Measurements from ENCODE around the gene SNRPB2. TPM values are rescaled to one million over a fixed set of nuclear protein-coding genes. Genes with fewer than 3 reads are reported as not detected.

SNRPB2 gene
- total RNA-seq, 2 experiments from 2014 or later = 93.1 to 99.8 TPM

- CTCF ChIA-PET = interaction anchor here (0.7 to 0.8 kb wide), 2 partner anchors 17 to 92 kb away, joined by 3 to 4 read pairs; no protein-coding TSS in a partner anchor
- Mint-ChIP-seq H3K4me3 (no peak overlapping the region), H3K36me3 (ENCODE audit: low read depth) (peaks cover 16% of the 10 kb centered on the region), H3K9me3 (no peaks in the 10 kb centered on the region), H3K4me1 (ENCODE audit: low read depth) (no peaks in the 10 kb centered on the region), H3K27ac (no peak overlapping the region), H3K27me3 (ENCODE audit: low read depth) (peaks cover 3% of the 10 kb centered on the region)
- intact Hi-C loops (cut with micrococcal nuclease) = no loop called here
- DNase-seq = no peak
These were observed 14.5 kb downstream of the SNRPB2 start for GRCh38 chr20:16744178-16744807.

GRCh38 chr20:16745204-16745603, 15.4 kb downstream of the SNRPB2 start:
- no peaks in the 10 kb centered on the region for H3K4me1 Mint-ChIP-seq (ENCODE audit: low read depth)
- H3K27me3 Mint-ChIP-seq (ENCODE audit: low read depth) = peaks cover 6% of the 10 kb centered on the region
- H3K36me3 Mint-ChIP-seq (ENCODE audit: low read depth) = peaks cover 12% of the 10 kb centered on the region
- H3K27ac Mint-ChIP-seq = no peak overlapping the region
- DNase-seq = no peak
- CTCF ChIA-PET = no interaction called here
- H3K9me3 Mint-ChIP-seq = no peaks in the 10 kb centered on the region
- no peak overlapping the region for H3K4me3 Mint-ChIP-seq
- intact Hi-C loops (cut with micrococcal nuclease) = no loop called here

GRCh38 chr20:16747291-16747811, 17.5 kb downstream of the SNRPB2 start:
- intact Hi-C loops (cut with micrococcal nuclease) = no loop called here

GRCh38 chr20:16748308-16748900, 18.6 kb downstream of the SNRPB2 start, which contains the start of gene OTOR:
OTOR (plus strand) TSS chr20:16748358; CDS start chr20:16748402, 44 bp downstream.
- no peaks in the 10 kb centered on the region for H3K9me3 Mint-ChIP-seq
- H3K27ac Mint-ChIP-seq = no peak within 1 kb of the TSS
- DNase-seq = no peak
- peaks cover 6% of the 10 kb centered on the region for H3K27me3 Mint-ChIP-seq (ENCODE audit: low read depth)
- intact Hi-C loops (cut with micrococcal nuclease) = no loop called here
- no peak within 1 kb of the TSS for H3K4me3 Mint-ChIP-seq
- CTCF ChIA-PET = interaction anchor here (0.5 to 0.9 kb wide), 2 partner anchors 13 to 91 kb away, joined by 3 read pairs; no protein-coding TSS in a partner anchor
- H3K36me3 Mint-ChIP-seq (ENCODE audit: low read depth) = no peaks in the 10 kb centered on the region
- H3K4me1 Mint-ChIP-seq (ENCODE audit: low read depth) = peaks cover 4% of the 10 kb centered on the region

More at GRCh38 chr20:16747291-16747811, 17.5 kb downstream of the SNRPB2 start:
- peaks cover 6% of the 10 kb centered on the region for H3K27me3 Mint-ChIP-seq (ENCODE audit: low read depth)
- H3K4me1 Mint-ChIP-seq (ENCODE audit: low read depth) = peaks cover 4% of the 10 kb centered on the region
- DNase-seq = no peak
- CTCF ChIA-PET = no interaction called here
- no peak overlapping the region for H3K27ac Mint-ChIP-seq
- H3K9me3 Mint-ChIP-seq = no peaks in the 10 kb centered on the region
- peaks cover 4% of the 10 kb centered on the region for H3K36me3 Mint-ChIP-seq (ENCODE audit: low read depth)
- H3K4me3 Mint-ChIP-seq = no peak overlapping the region

- Mint-ChIP-seq H3K36me3 (ENCODE audit: low read depth) (no peaks in the 10 kb centered on the region), H3K27me3 (ENCODE audit: low read depth) (peaks cover 6% of the 10 kb centered on the region), H3K4me1 (ENCODE audit: low read depth) (peaks cover 4% of the 10 kb centered on the region), H3K27ac (no peak overlapping the region), H3K4me3 (no peak overlapping the region), H3K9me3 (no peaks in the 10 kb centered on the region)
- CTCF ChIA-PET = no interaction called here
- no peak for DNase-seq
- intact Hi-C loops (cut with micrococcal nuclease) = no loop called here
These were observed 19.7 kb downstream of the SNRPB2 start for GRCh38 chr20:16749573-16749972.

GRCh38 chr20:16752082-16752481, 22.3 kb downstream of the SNRPB2 start:
- H3K36me3 Mint-ChIP-seq (ENCODE audit: low read depth) = no peaks in the 10 kb centered on the region

GRCh38 chr20:16752901-16753300, 23.1 kb downstream of the SNRPB2 start:
- Mint-ChIP-seq H3K4me3 (no peak overlapping the region), H3K27me3 (ENCODE audit: low read depth) (peaks cover 4% of the 10 kb centered on the region), H3K27ac (no peak overlapping the region), H3K4me1 (ENCODE audit: low read depth) (peaks cover 4% of the 10 kb centered on the region), H3K36me3 (ENCODE audit: low read depth) (no peaks in the 10 kb centered on the region), H3K9me3 (peaks cover 2% of the 10 kb centered on the region)
- DNase-seq = no peak
- intact Hi-C loops (cut with micrococcal nuclease) = no loop called here
- CTCF ChIA-PET = no interaction called here

More at GRCh38 chr20:16752082-16752481, 22.3 kb downstream of the SNRPB2 start:
- intact Hi-C loops (cut with micrococcal nuclease) = no loop called here
- Mint-ChIP-seq H3K9me3 (peaks cover 2% of the 10 kb centered on the region), H3K27me3 (ENCODE audit: low read depth) (peaks cover 4% of the 10 kb centered on the region), H3K4me1 (ENCODE audit: low read depth) (peaks cover 4% of the 10 kb centered on the region), H3K4me3 (no peak overlapping the region), H3K27ac (no peak overlapping the region)
- CTCF ChIA-PET = interaction anchor here (0.9 kb wide), 1 partner anchor 12 kb away, joined by 3 read pairs; no protein-coding TSS in a partner anchor
- no peak for DNase-seq

- Mint-ChIP-seq H3K27ac (no peak overlapping the region), H3K9me3 (peaks cover 2% of the 10 kb centered on the region), H3K27me3 (ENCODE audit: low read depth) (no peaks in the 10 kb centered on the region), H3K4me1 (ENCODE audit: low read depth) (no peaks in the 10 kb centered on the region), H3K36me3 (ENCODE audit: low read depth) (no peaks in the 10 kb centered on the region), H3K4me3 (no peak overlapping the region)
- CTCF ChIA-PET = no interaction called here
- no peak for DNase-seq
- intact Hi-C loops (cut with micrococcal nuclease) = no loop called here
These were observed 28.8 kb downstream of the SNRPB2 start for GRCh38 chr20:16758454-16759180.

- Mint-ChIP-seq H3K27me3 (ENCODE audit: low read depth) (no peaks in the 10 kb centered on the region), H3K36me3 (ENCODE audit: low read depth) (no peaks in the 10 kb centered on the region), H3K4me3 (no peak overlapping the region), H3K4me1 (ENCODE audit: low read depth) (no peaks in the 10 kb centered on the region), H3K9me3 (peaks cover 2% of the 10 kb centered on the region), H3K27ac (no peak overlapping the region)
- DNase-seq = no peak
- CTCF ChIA-PET = interaction anchor here (0.6 to 0.7 kb wide), 2 partner anchors 45 to 215 kb away, joined by 3 to 4 read pairs; no protein-coding TSS in a partner anchor
- intact Hi-C loops (cut with micrococcal nuclease) = no loop called here
These were observed 29.3 kb downstream of the SNRPB2 start for GRCh38 chr20:16759181-16759563.

GRCh38 chr20:16760431-16761304, 30.8 kb downstream of the SNRPB2 start:
- Mint-ChIP-seq H3K27ac (no peak overlapping the region), H3K4me1 (ENCODE audit: low read depth) (no peaks in the 10 kb centered on the region), H3K4me3 (no peak overlapping the region), H3K36me3 (ENCODE audit: low read depth) (no peaks in the 10 kb centered on the region), H3K9me3 (peaks cover under 1% of the 10 kb centered on the region), H3K27me3 (ENCODE audit: low read depth) (no peaks in the 10 kb centered on the region)
- no peak for DNase-seq
- CTCF ChIA-PET = interaction anchor here (0.6 to 2.1 kb wide), 12 partner anchors 12 to 1314 kb away, joined by 3 to 5 read pairs (median 3); partner anchors contain the start of gene OTOR
- intact Hi-C loops (cut with micrococcal nuclease) = loop anchor here (1.0 to 5.0 kb wide), 3 partner anchors 59 to 1048 kb away; no protein-coding TSS in a partner anchor

GRCh38 chr20:16761305-16761829, 31.5 kb downstream of the SNRPB2 start:
- H3K4me1 Mint-ChIP-seq (ENCODE audit: low read depth) = no peaks in the 10 kb centered on the region
- no peaks in the 10 kb centered on the region for H3K36me3 Mint-ChIP-seq (ENCODE audit: low read depth)
- intact Hi-C loops (cut with micrococcal nuclease) = loop anchor here (1.0 to 5.0 kb wide), 3 partner anchors 60 to 1049 kb away; no protein-coding TSS in a partner anchor
- CTCF ChIA-PET = interaction anchor here (0.6 to 2.1 kb wide), 13 partner anchors 13 to 1315 kb away, joined by 3 to 5 read pairs (median 3); partner anchors contain the start of gene OTOR
- peak; percentile 65 for DNase-seq
- peaks cover 3% of the 10 kb centered on the region for H3K27me3 Mint-ChIP-seq (ENCODE audit: low read depth)
- no peaks in the 10 kb centered on the region for H3K9me3 Mint-ChIP-seq
- H3K27ac Mint-ChIP-seq = no peak overlapping the region
- no peak overlapping the region for H3K4me3 Mint-ChIP-seq

All from activated naive CD4-positive, alpha-beta T cell treated with anti-CD3 and anti-CD28 coated beads for 36 hours (primary cell).